Sigmoid colon (tissue), 7 donors: ENCODE measurements around the gene MLLT3. TPM values are rescaled to one million over a fixed set of nuclear protein-coding genes. Genes with fewer than 3 reads are reported as not detected.

Experiments
- DNase-seq: peaks from one replicate; pipeline ENCODE4 v3.0.0-alpha.2; 2019
- H3K27ac ChIP-seq, 4 donors: fragments of 200-600 bp; sonication (generic); one replicate each; pipeline ENCODE4 v1.5.1; 2016 to 2019; ENCODE audit warnings: mild to moderate bottlenecking in 1 of 4
- H3K27me3 ChIP-seq, 3 donors: fragments of 200-600 bp; sonication (generic); one replicate each; pipeline ENCODE4 v1.5.1; 2019; ENCODE audit warnings: mild to moderate bottlenecking in 1 of 3
- H3K36me3 ChIP-seq, 4 donors: fragments of 200-600 bp; sonication (generic); one replicate each; pipeline ENCODE4 v1.5.1; 2016 to 2019
- H3K4me1 ChIP-seq, 4 donors: fragments of 200-600 bp; sonication (generic); one replicate each; pipeline ENCODE4 v1.5.1; 2017 to 2019
- H3K4me3 ChIP-seq, 4 donors: fragments of 200-600 bp; sonication (generic); one replicate each; pipeline ENCODE4 v1.5.1; 2017 to 2019; ENCODE audit warnings: mild to moderate bottlenecking in 2 of 4, moderate library complexity in 1 of 4
- H3K9me3 ChIP-seq, 4 donors: fragments of 200-600 bp in 3 of 4; sonication (generic) in 3 of 4; one replicate each; pipeline versions ENCODE4 v1.5.1 to v1.6.1; 2013 to 2019
- CTCF ChIP-seq, 4 experiments: fragments of 450-650 bp in 3 of 4; fragments of 200-600 bp in 1 of 4; IDR thresholded peaks; one replicate each; pipeline ENCODE4 v1.5.1; 2016 to 2019; ENCODE audit warnings: antibody characterized with exemption in 4 of 4, mild to moderate bottlenecking in 3 of 4, moderate library complexity in 2 of 4
- EP300 ChIP-seq, 4 donors: sonication (generic); formaldehyde crosslinking; IDR thresholded peaks; one replicate each; pipeline ENCODE4 v1.6.1; 2017; ENCODE audit warnings: antibody characterized with exemption in 4 of 4
- POLR2A ChIP-seq, 2 donors: fragments of 450-650 bp; IDR thresholded peaks; one replicate each; pipeline ENCODE4 v1.6.1; 2016; ENCODE audit warnings: antibody characterized with exemption in 2 of 2, mild to moderate bottlenecking in 2 of 2, moderate library complexity in 2 of 2
- POLR2AphosphoS5 ChIP-seq, 4 donors: sonication (generic); formaldehyde crosslinking; IDR thresholded peaks; one replicate each; pipeline ENCODE4 v1.6.1; 2017; ENCODE audit warnings: antibody characterized with exemption in 4 of 4
- WGBS, 2 donors: extraction: QIAGEN DNeasy Blood & Tissue Kit; methylation state at CpG; one replicate each; pipeline ENCODE4 v1.1.7; 2013; 5-methylcytosine and 5-hydroxymethylcytosine counted together
- intact Hi-C: fragments of 100-400 bp; cut with DNase I; formaldehyde crosslinking; loops from one replicate; pipeline ENCODE4 v1.15.1; 2023
- polyA plus RNA-seq, 3 donors: library from polyadenylated mRNA; stranded (reverse); fragments of 200-250 nt; gene quantifications; one replicate each; pipeline ENCODE4 v1.2.3, GENCODE V29; 2013
- total RNA-seq, 4 donors: library from RNA; depleted of rRNA; stranded (reverse); fragments of >200 nt; gene quantifications; one replicate each; pipeline ENCODE4 v1.1.0, GENCODE V29; 2016
- donor health status: healthy with polysubstance abuse.
- donor health status: Bipolar disorder and iron deficiency.
- donor health status: healthy.

MLLT3 gene
- total and polyA plus RNA-seq, 7 donors: 19.0 to 132 (median 25.0) TPM

GRCh38 chr9:20442461-20443319 lies 179.6 kb downstream of the MLLT3 start:
- no peaks in the 10 kb centered on the region for H3K9me3 ChIP-seq
- H3K27ac ChIP-seq: no peak overlapping the region
- H3K27me3 ChIP-seq: no peaks in the 10 kb centered on the region
- no peak for TF ChIP-seq POLR2AphosphoS5 (IDR thresholded peaks at IDR 0.05)
- no peak for TF ChIP-seq EP300 (IDR thresholded peaks at IDR 0.05)
- no peak for TF ChIP-seq CTCF (IDR thresholded peaks at IDR 0.05)
- no peak for TF ChIP-seq POLR2A (IDR thresholded peaks at IDR 0.05)
- intact Hi-C loops: no loop called here
- 54 to 71% methylated on average over 3 of the region's 3 CpGs for WGBS, 2 donors
- peaks cover 0 to 29% (median 20%) of the 10 kb centered on the region in 4 donors for H3K4me1 ChIP-seq
- no peak overlapping the region for H3K4me3 ChIP-seq
- DNase-seq: no peak
- no peaks in the 10 kb centered on the region for H3K36me3 ChIP-seq

DNA sequence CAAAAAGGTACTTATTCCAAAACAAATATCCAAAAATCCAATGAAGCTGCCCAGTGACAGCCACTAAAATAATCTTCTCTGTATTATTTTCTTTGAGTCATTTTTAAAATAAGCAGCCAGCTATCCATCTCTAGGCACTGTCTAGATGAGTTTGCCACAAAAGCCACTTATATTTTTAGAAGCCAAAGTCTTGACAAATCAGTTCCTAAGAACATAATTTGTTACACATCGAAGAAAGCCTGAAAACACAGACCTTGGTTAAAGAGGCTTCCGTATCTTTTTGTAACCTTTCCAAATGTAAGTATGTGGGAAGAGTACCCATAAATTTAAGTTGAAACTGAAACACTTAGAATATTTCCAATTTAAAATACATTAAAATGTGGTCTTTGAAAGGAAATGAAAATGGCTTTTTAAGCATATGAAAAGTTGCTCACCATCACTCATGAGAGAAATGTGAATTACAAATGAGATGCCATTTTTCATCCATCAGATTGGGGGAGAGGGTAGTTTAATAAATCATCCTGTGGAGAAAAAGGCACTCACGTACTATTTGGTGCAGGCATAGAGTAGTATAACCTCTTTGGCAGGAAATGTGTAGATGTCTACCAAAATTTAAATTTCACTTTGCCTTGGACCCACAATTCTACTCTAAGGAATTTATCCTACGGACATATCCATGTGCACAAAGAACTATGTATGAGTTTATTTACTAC lies 180.4 kb downstream of the MLLT3 start:
- Histone ChIP-seq H3K27ac (no peak overlapping the region), H3K9me3 (no peaks in the 10 kb centered on the region), H3K36me3 (no peaks in the 10 kb centered on the region), H3K4me1 (peaks cover 0 to 35% (median 20%) of the 10 kb centered on the region in 4 donors), H3K4me3 (no peak overlapping the region), H3K27me3 (no peaks in the 10 kb centered on the region)
- 67 to 94% methylated on average over 4 of the region's 4 CpGs for WGBS, 2 donors
- DNase-seq: no peak
- intact Hi-C loops: no loop called here
- TF ChIP-seq EP300 (IDR thresholded peaks at IDR 0.05) (no peak), POLR2A (IDR thresholded peaks at IDR 0.05) (no peak), POLR2AphosphoS5 (IDR thresholded peaks at IDR 0.05) (no peak), CTCF (IDR thresholded peaks at IDR 0.05) (no peak)

- Histone ChIP-seq H3K4me1 (peaks cover 0 to 38% (median 20%) of the 10 kb centered on the region in 4 donors), H3K4me3 (no peak overlapping the region), H3K9me3 (no peaks in the 10 kb centered on the region), H3K27ac (no peak overlapping the region), H3K27me3 (no peaks in the 10 kb centered on the region), H3K36me3 (no peaks in the 10 kb centered on the region)
- TF ChIP-seq CTCF (IDR thresholded peaks at IDR 0.05) (no peak), EP300 (IDR thresholded peaks at IDR 0.05) (no peak)
- DNase-seq: no peak
- whole genome bisulfite sequencing, 2 donors: 40 to 58% methylated on average over 4 of the region's 4 CpGs
- intact Hi-C loops: no loop called here
Measured at GRCh38 chr9:20441166-20441565, 181.1 kb downstream of the MLLT3 start.

- TF ChIP-seq CTCF (IDR thresholded peaks at IDR 0.05) (no peak), POLR2A (IDR thresholded peaks at IDR 0.05) (no peak), POLR2AphosphoS5 (IDR thresholded peaks at IDR 0.05) (no peak), EP300 (IDR thresholded peaks at IDR 0.05) (no peak)
- no peak overlapping the region for H3K4me3 ChIP-seq
- no peaks in the 10 kb centered on the region for H3K9me3 ChIP-seq
- no peak overlapping the region for H3K27ac ChIP-seq
- no peaks in the 10 kb centered on the region for H3K27me3 ChIP-seq
- intact Hi-C loops: no loop called here
- H3K4me1 ChIP-seq: peaks cover 0 to 31% (median 11%) of the 10 kb centered on the region in 4 donors
- no peak for DNase-seq
- 79 to 91% methylated on average over 2 of the region's 2 CpGs for WGBS, 2 donors
- no peaks in the 10 kb centered on the region for H3K36me3 ChIP-seq
Measured at GRCh38 chr9:20437476-20437875, 184.8 kb downstream of the MLLT3 start.
